A549 (cell line): ENCODE data around the gene GIMAP8. TPM values are rescaled to one million over a fixed set of nuclear protein-coding genes. Genes with fewer than 3 reads are reported as not detected.

Source experiments
- ATAC-seq, 2 experiments: fragments of 200-7000 bp in 1 of 2; fragments of >200 bp in 1 of 2; cut with Nextera tagmentation in 1 of 2; cut with Tn5 transposase in 1 of 2; 3 replicates each; pipeline versions ENCODE4 v1.8.0 to v1.9.1; 2018 to 2020; ENCODE audit warnings: mild to moderate bottlenecking in 1 of 2, moderate library complexity in 1 of 2
- CTCF ChIA-PET: fragments of 300-600 bp; sonication (Branson Sonifier 250); formaldehyde crosslinking; extraction: SDS; loops from one replicate; lab custom pipeline; 2021; ENCODE audit warnings: antibody characterized with exemption, inconsistent platforms; lab: Yijun Ruan, JAX
- POLR2A ChIA-PET: fragments of 350-600 bp; formaldehyde crosslinking; extraction: SDS; loops from one replicate; lab custom pipeline; 2021; ENCODE audit warnings: antibody characterized with exemption, inconsistent platforms; lab: Yijun Ruan, JAX
- DNase-seq, 2 experiments: peaks; one replicate each; pipeline versions ENCODE4 v3.0.0 to v3.0.0-alpha.2; 2011 to 2016; ENCODE audit warnings: low read depth in 1 of 2, low spot score in 1 of 2
- FAIRE-seq: peaks from 2 replicates; lab custom pipeline; 2011; peaks lifted over from hg19 to GRCh38; lab: Jason Lieb, UNC
- H3K27ac ChIP-seq, 2 experiments: fragments of >200 bp; sonication (Bioruptor Twin); formaldehyde crosslinking; 3 replicates each; pipeline ENCODE4 v1.5.1; 2016 to 2017
- H3K4me1 ChIP-seq: fragments of >200 bp; sonication (Bioruptor Twin); formaldehyde crosslinking; 3 replicates; pipeline ENCODE4 v1.6.1; 2016
- H3K4me2 ChIP-seq: fragments of >200 bp; sonication (Bioruptor Twin); formaldehyde crosslinking; 3 replicates; pipeline ENCODE4 v1.6.1; 2016
- H3K4me3 ChIP-seq: fragments of >200 bp; sonication (Bioruptor Twin); formaldehyde crosslinking; 3 replicates; pipeline ENCODE4 v1.5.1; 2016
- H3K9me3 ChIP-seq: fragments of >200 bp; sonication (Bioruptor Twin); formaldehyde crosslinking; 3 replicates; pipeline ENCODE4 v1.6.1; 2016
- CBX2 ChIP-seq: fragments of 200-600 bp; sonication (generic); IDR thresholded peaks from 2 replicates; pipeline ENCODE4 v1.6.1; 2016; ENCODE audit warnings: low read depth, mild to moderate bottlenecking, borderline replicate concordance
- CBX8 ChIP-seq: fragments of 200-600 bp; sonication (generic); IDR thresholded peaks from 2 replicates; pipeline ENCODE4 v1.6.1; 2016
- CEBPB ChIP-seq, 2 experiments: fragments of >200 bp in 1 of 2; sonication (Bioruptor Twin) in 1 of 2; formaldehyde crosslinking in 1 of 2; IDR thresholded peaks; 2 replicates each; pipeline ENCODE4 v1.6.1; 2012 to 2016
- CHD2 ChIP-seq: fragments of 150-350 bp; IDR thresholded peaks from 2 replicates; pipeline ENCODE4 v1.6.1; 2014; ENCODE audit warnings: low read length; ENCODE audit not compliant: partially characterized antibody
- CHD4 ChIP-seq: fragments of 200-600 bp; sonication (generic); IDR thresholded peaks from 2 replicates; pipeline ENCODE4 v1.6.1; 2016; ENCODE audit warnings: antibody characterized with exemption, mild to moderate bottlenecking, borderline replicate concordance
- EHF ChIP-seq: fragments of 250-450 bp; sonication (Bioruptor Pico); IDR thresholded peaks from 2 replicates; pipeline ENCODE4 v1.5.0; 2020; ENCODE audit warnings: mild to moderate bottlenecking
- FOSL2 ChIP-seq, 2 experiments: fragments of 450-650 bp in 1 of 2; fragments of >200 bp in 1 of 2; sonication (Bioruptor Twin) in 1 of 2; formaldehyde crosslinking; IDR thresholded peaks; 2 replicates each; pipeline versions ENCODE4 v1.5.0 to v1.6.1; 2016 to 2020; ENCODE audit warnings: mild to moderate bottlenecking in 1 of 2, moderate library complexity in 1 of 2
- GATA3 ChIP-seq: IDR thresholded peaks from 2 replicates; pipeline ENCODE4 v1.6.1; 2012; ENCODE audit warnings: borderline replicate concordance
- HEYL ChIP-seq: fragments of 250-450 bp; sonication (Bioruptor Pico); IDR thresholded peaks from 2 replicates; pipeline ENCODE4 v1.8.0; 2021; ENCODE audit warnings: mild to moderate bottlenecking, moderate library complexity
- HOXA7 ChIP-seq: fragments of 250-450 bp; sonication (Bioruptor Pico); IDR thresholded peaks from 2 replicates; pipeline ENCODE4 v1.5.0; 2020; ENCODE audit warnings: mild to moderate bottlenecking, moderate library complexity
- HOXB5 ChIP-seq: fragments of 250-450 bp; sonication (Bioruptor Pico); IDR thresholded peaks from 2 replicates; pipeline ENCODE4 v1.5.0; 2020; ENCODE audit warnings: mild to moderate bottlenecking, moderate library complexity
- JUN ChIP-seq, 2 experiments: fragments of >200 bp; sonication (Bioruptor Twin); formaldehyde crosslinking; IDR thresholded peaks; 2 replicates in 1 of 2; 3 replicates in 1 of 2; pipeline ENCODE4 v1.6.1; 2016 to 2017
- JUNB ChIP-seq: fragments of >200 bp; sonication (Bioruptor Twin); formaldehyde crosslinking; IDR thresholded peaks from 2 replicates; pipeline ENCODE4 v1.6.1; 2016
- MAFK ChIP-seq: fragments of 450-650 bp; IDR thresholded peaks from 2 replicates; pipeline ENCODE4 v1.6.1; 2014; ENCODE audit not compliant: partially characterized antibody
- MAZ ChIP-seq: fragments of 150-350 bp; IDR thresholded peaks from 2 replicates; pipeline ENCODE4 v1.6.1; 2014; ENCODE audit warnings: antibody characterized with exemption, low read depth, low read length, borderline replicate concordance
- NPAS2 ChIP-seq: fragments of 250-450 bp; sonication (Bioruptor Pico); IDR thresholded peaks from 2 replicates; pipeline ENCODE4 v1.8.0; 2022; ENCODE audit warnings: mild to moderate bottlenecking, moderate library complexity, borderline replicate concordance
- RFX5 ChIP-seq: fragments of 450-650 bp; IDR thresholded peaks from 2 replicates; pipeline ENCODE4 v1.7.1; 2014; ENCODE audit warnings: antibody characterized with exemption, mild to moderate bottlenecking, moderate library complexity
- RNF2 ChIP-seq: fragments of 200-600 bp; sonication (generic); IDR thresholded peaks from 2 replicates; pipeline ENCODE4 v1.6.1; 2016; ENCODE audit warnings: low read depth, mild to moderate bottlenecking, antibody characterized with exemption, moderate library complexity, borderline replicate concordance
- SMC3 ChIP-seq: fragments of >200 bp; sonication (Bioruptor Twin); formaldehyde crosslinking; IDR thresholded peaks from 3 replicates; pipeline ENCODE4 v1.6.1; 2018; ENCODE audit warnings: inconsistent platforms
- SREBF2 ChIP-seq: fragments of 450-650 bp; IDR thresholded peaks from 2 replicates; pipeline ENCODE4 v1.6.1; 2014; ENCODE audit warnings: mild to moderate bottlenecking, moderate library complexity
- ZC3H11A ChIP-seq: fragments of 450-650 bp; IDR thresholded peaks from 2 replicates; pipeline ENCODE4 v1.6.1; 2014; ENCODE audit warnings: antibody characterized with exemption, mild to moderate bottlenecking
- ZFP36 ChIP-seq: fragments of 450-650 bp; IDR thresholded peaks from 2 replicates; pipeline ENCODE4 v1.6.1; 2014; ENCODE audit warnings: borderline replicate concordance; ENCODE audit not compliant: partially characterized antibody
- ZSCAN20 ChIP-seq: fragments of 250-450 bp; sonication (Bioruptor Pico); IDR thresholded peaks from 2 replicates; pipeline ENCODE4 v1.8.0; 2022; ENCODE audit warnings: mild to moderate bottlenecking, moderate library complexity
- WGBS: methylation state at CpG from one replicate; pipeline ENCODE4 v1.1.6; 2017; ENCODE audit errors: missing lambda C conversion rate; 5-methylcytosine and 5-hydroxymethylcytosine counted together
- polyA plus RNA-seq, 4 experiments: library from polyadenylated mRNA; depleted of rRNA in 3 of 4; stranded (reverse); fragments of >200 nt; fragmentation: RNase III in 1 of 4; extraction: RNeasy Plus Mini Kit Qiagen cat#74134 plus additional on column Dnase treatment in 1 of 4; gene quantifications; 2 replicates in 3 of 4; 3 replicates in 1 of 4; pipeline ENCODE4 v1.2.3, GENCODE V29; 2011 to 2017
- TF ChIP-seq, protein P1 (sequence below): fragments of 150-350 bp; IDR thresholded peaks from 2 replicates; pipeline ENCODE4 v1.6.1; 2014; ENCODE audit warnings: low read depth, mild to moderate bottlenecking, low read length
- TF ChIP-seq, protein P2 (sequence below): IDR thresholded peaks from 2 replicates; pipeline ENCODE4 v1.6.1; 2012; ENCODE audit warnings: low read depth, borderline replicate concordance
- TF ChIP-seq, protein P3 (sequence below): fragments of >200 bp; sonication (Bioruptor Twin); formaldehyde crosslinking; IDR thresholded peaks from 3 replicates; pipeline ENCODE4 v1.5.1; 2016
- TF ChIP-seq, protein P4 (sequence below): IDR thresholded peaks from 2 replicates; pipeline ENCODE4 v1.6.1; 2012
- TF ChIP-seq, protein P5 (sequence below): fragments of 200-600 bp; sonication (generic); IDR thresholded peaks from 2 replicates; pipeline ENCODE4 v1.6.1; 2016; ENCODE audit warnings: antibody characterized with exemption, mild to moderate bottlenecking, moderate library complexity

Gene GIMAP8
- polyA plus RNA-seq, 2 of the 4 experiments (the other 2 are of a cell fraction) = not detected

DNA sequence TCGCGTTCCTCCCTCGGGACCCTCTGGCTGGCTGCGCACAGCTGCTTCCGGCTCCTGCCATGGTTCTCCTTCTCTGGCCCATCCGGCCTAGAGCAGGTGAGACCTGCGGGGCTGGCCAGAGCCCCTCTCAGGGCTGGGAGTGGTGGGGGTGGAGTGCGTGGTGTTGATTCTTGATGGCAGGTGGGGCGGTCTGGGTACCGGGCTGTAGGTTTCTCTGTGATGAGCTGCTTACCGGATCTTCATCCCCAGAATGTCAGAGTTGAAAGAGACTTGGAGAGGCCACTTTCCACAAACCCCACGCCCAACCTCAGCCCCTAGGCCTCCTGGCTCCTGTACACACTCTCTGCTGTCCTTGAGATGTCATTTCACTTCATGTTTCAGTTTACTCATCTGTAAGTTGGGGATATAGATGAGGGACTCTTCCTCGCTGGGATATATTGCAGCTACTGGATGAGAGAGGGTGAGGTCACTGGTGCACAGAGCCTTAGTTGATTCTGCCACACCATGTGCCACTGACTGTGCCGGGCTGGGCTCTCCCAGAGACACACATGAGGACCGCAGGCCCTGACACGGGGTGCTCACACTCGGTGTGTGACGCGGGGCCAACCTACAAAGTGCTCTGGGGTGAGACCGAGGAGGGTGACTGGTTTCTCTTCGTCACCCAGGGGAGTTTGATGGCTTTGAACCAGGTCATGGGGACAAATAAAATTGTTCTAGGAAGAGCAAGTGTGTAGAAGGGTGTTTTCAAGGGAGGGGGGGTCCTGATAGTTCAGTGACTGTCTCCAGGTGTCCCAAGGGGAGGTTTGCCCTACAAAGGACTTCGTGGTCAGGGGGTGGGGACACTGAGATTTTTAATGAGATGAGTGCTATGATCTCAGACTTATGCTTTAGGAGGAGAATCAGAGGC is 41.8 kb upstream of the GIMAP8 start:
- Histone ChIP-seq H3K27ac (no peak overlapping the region), H3K4me3 (no peak overlapping the region), H3K9me3 (no peaks in the 10 kb centered on the region), H3K4me2 (no peak overlapping the region), H3K4me1 (peaks cover 23% of the 10 kb centered on the region)
- ChIA-PET POLR2A (no interaction called here), CTCF (interaction anchor here (1.0 to 1.7 kb wide), 4 partner anchors 11 to 52 kb away, joined by 3 to 7 read pairs (median 4); partner anchors contain the start of gene REPIN1)
- ATAC-seq = no peak
- 90% methylated on average over 21 of the region's 22 CpGs for WGBS
- TF ChIP-seq, protein P1, sequence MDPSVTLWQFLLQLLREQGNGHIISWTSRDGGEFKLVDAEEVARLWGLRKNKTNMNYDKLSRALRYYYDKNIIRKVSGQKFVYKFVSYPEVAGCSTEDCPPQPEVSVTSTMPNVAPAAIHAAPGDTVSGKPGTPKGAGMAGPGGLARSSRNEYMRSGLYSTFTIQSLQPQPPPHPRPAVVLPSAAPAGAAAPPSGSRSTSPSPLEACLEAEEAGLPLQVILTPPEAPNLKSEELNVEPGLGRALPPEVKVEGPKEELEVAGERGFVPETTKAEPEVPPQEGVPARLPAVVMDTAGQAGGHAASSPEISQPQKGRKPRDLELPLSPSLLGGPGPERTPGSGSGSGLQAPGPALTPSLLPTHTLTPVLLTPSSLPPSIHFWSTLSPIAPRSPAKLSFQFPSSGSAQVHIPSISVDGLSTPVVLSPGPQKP = no peak
- TF ChIP-seq CBX8 = no peak
- TF ChIP-seq, protein P2, sequence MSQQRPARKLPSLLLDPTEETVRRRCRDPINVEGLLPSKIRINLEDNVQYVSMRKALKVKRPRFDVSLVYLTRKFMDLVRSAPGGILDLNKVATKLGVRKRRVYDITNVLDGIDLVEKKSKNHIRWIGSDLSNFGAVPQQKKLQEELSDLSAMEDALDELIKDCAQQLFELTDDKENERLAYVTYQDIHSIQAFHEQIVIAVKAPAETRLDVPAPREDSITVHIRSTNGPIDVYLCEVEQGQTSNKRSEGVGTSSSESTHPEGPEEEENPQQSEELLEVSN = no peak
- TF ChIP-seq FOSL2 (IDR thresholded peaks at IDR 0.05) = no peak
- no peak for TF ChIP-seq FOSL2 (CRISPR knock-in tag; IDR thresholded peaks at IDR 0.05)
- TF ChIP-seq CBX2 = no peak
- no peak for TF ChIP-seq ZSCAN20 (CRISPR knock-in tag)
- no peak for TF ChIP-seq RFX5
- no peak for TF ChIP-seq SMC3
- TF ChIP-seq MAFK = no peak
- TF ChIP-seq HEYL (CRISPR knock-in tag) = no peak
- no peak for DNase-seq
- FAIRE-seq = no peak

DNA sequence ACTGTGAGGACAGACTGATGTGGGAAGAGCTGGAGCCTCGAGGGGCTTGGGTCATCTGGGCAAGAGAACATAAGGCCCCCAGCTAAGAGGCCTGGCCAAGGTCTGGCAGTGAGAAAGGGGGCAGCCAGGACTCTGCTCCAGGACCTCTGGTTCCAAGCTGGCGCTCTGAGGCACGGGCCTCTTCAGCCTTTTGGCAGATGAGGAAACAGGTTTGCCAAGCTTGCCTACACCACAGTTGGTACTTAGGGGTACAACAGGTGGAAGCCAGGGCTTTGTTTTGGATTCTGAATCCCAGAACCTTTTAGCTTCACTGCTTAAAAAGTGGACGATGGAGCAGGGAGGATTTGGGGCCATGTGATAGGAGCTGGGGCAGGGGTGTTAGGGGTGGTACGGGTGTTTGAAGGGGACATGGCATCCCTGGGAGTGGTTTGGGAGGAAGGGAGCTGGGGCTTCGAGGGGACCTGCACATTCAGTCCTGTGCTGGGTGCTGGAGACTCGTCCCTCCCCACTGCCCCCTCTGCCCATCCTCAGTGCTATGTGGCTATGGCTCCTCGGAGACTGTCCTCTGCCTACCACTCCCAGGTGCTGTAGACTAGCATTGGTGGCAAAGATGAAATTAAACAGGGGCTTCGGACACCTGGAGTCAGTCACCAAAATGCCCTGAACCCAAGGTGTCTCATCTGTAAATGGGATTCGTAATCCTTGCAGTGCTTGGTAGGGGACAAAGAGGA is 41.0 kb upstream of the GIMAP8 start:
- no peak overlapping the region for H3K4me3 ChIP-seq
- H3K4me2 ChIP-seq = no peak overlapping the region
- TF ChIP-seq HOXA7 (CRISPR knock-in tag) (no peak), HOXB5 (CRISPR knock-in tag) (no peak), JUN (IDR thresholded peaks at IDR 0.05) (no peak), NPAS2 (CRISPR knock-in tag) (no peak), GATA3 (no peak), EHF (CRISPR knock-in tag) (no peak), SREBF2 (no peak), RNF2 (no peak), ZFP36 (no peak), ZC3H11A (no peak), CHD4 (no peak), CEBPB (IDR thresholded peaks at IDR 0.05) (no peak), ZSCAN20 (CRISPR knock-in tag) (no peak), MAZ (no peak), CHD2 (no peak), JUNB (no peak)
- TF ChIP-seq, protein P3, sequence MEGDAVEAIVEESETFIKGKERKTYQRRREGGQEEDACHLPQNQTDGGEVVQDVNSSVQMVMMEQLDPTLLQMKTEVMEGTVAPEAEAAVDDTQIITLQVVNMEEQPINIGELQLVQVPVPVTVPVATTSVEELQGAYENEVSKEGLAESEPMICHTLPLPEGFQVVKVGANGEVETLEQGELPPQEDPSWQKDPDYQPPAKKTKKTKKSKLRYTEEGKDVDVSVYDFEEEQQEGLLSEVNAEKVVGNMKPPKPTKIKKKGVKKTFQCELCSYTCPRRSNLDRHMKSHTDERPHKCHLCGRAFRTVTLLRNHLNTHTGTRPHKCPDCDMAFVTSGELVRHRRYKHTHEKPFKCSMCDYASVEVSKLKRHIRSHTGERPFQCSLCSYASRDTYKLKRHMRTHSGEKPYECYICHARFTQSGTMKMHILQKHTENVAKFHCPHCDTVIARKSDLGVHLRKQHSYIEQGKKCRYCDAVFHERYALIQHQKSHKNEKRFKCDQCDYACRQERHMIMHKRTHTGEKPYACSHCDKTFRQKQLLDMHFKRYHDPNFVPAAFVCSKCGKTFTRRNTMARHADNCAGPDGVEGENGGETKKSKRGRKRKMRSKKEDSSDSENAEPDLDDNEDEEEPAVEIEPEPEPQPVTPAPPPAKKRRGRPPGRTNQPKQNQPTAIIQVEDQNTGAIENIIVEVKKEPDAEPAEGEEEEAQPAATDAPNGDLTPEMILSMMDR = no peak
- TF ChIP-seq, protein P4, sequence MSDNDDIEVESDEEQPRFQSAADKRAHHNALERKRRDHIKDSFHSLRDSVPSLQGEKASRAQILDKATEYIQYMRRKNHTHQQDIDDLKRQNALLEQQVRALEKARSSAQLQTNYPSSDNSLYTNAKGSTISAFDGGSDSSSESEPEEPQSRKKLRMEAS = no peak
- TF ChIP-seq, protein P5, sequence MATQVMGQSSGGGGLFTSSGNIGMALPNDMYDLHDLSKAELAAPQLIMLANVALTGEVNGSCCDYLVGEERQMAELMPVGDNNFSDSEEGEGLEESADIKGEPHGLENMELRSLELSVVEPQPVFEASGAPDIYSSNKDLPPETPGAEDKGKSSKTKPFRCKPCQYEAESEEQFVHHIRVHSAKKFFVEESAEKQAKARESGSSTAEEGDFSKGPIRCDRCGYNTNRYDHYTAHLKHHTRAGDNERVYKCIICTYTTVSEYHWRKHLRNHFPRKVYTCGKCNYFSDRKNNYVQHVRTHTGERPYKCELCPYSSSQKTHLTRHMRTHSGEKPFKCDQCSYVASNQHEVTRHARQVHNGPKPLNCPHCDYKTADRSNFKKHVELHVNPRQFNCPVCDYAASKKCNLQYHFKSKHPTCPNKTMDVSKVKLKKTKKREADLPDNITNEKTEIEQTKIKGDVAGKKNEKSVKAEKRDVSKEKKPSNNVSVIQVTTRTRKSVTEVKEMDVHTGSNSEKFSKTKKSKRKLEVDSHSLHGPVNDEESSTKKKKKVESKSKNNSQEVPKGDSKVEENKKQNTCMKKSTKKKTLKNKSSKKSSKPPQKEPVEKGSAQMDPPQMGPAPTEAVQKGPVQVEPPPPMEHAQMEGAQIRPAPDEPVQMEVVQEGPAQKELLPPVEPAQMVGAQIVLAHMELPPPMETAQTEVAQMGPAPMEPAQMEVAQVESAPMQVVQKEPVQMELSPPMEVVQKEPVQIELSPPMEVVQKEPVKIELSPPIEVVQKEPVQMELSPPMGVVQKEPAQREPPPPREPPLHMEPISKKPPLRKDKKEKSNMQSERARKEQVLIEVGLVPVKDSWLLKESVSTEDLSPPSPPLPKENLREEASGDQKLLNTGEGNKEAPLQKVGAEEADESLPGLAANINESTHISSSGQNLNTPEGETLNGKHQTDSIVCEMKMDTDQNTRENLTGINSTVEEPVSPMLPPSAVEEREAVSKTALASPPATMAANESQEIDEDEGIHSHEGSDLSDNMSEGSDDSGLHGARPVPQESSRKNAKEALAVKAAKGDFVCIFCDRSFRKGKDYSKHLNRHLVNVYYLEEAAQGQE = no peak
- H3K27ac ChIP-seq = no peak overlapping the region
- peaks cover 16% of the 10 kb centered on the region for H3K4me1 ChIP-seq
- POLR2A ChIA-PET = no interaction called here
- no peaks in the 10 kb centered on the region for H3K9me3 ChIP-seq
- DNase-seq (no peak), ATAC-seq (no peak), FAIRE-seq (no peak)
- CTCF ChIA-PET = interaction anchor here (0.7 to 1.7 kb wide), 5 partner anchors 8 to 53 kb away, joined by 3 to 7 read pairs (median 3); no protein-coding TSS in a partner anchor
- WGBS = 81% methylated on average over 10 of the region's 10 CpGs
